Measurements from ENCODE around the gene ATRNL1. TPM values are rescaled to one million over a fixed set of nuclear protein-coding genes. Genes with fewer than 3 reads are reported as not detected.

Gene ATRNL1, protein sequence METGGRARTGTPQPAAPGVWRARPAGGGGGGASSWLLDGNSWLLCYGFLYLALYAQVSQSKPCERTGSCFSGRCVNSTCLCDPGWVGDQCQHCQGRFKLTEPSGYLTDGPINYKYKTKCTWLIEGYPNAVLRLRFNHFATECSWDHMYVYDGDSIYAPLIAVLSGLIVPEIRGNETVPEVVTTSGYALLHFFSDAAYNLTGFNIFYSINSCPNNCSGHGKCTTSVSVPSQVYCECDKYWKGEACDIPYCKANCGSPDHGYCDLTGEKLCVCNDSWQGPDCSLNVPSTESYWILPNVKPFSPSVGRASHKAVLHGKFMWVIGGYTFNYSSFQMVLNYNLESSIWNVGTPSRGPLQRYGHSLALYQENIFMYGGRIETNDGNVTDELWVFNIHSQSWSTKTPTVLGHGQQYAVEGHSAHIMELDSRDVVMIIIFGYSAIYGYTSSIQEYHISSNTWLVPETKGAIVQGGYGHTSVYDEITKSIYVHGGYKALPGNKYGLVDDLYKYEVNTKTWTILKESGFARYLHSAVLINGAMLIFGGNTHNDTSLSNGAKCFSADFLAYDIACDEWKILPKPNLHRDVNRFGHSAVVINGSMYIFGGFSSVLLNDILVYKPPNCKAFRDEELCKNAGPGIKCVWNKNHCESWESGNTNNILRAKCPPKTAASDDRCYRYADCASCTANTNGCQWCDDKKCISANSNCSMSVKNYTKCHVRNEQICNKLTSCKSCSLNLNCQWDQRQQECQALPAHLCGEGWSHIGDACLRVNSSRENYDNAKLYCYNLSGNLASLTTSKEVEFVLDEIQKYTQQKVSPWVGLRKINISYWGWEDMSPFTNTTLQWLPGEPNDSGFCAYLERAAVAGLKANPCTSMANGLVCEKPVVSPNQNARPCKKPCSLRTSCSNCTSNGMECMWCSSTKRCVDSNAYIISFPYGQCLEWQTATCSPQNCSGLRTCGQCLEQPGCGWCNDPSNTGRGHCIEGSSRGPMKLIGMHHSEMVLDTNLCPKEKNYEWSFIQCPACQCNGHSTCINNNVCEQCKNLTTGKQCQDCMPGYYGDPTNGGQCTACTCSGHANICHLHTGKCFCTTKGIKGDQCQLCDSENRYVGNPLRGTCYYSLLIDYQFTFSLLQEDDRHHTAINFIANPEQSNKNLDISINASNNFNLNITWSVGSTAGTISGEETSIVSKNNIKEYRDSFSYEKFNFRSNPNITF (N-terminal part only)
- total RNA-seq = 7.8 TPM

DNA sequence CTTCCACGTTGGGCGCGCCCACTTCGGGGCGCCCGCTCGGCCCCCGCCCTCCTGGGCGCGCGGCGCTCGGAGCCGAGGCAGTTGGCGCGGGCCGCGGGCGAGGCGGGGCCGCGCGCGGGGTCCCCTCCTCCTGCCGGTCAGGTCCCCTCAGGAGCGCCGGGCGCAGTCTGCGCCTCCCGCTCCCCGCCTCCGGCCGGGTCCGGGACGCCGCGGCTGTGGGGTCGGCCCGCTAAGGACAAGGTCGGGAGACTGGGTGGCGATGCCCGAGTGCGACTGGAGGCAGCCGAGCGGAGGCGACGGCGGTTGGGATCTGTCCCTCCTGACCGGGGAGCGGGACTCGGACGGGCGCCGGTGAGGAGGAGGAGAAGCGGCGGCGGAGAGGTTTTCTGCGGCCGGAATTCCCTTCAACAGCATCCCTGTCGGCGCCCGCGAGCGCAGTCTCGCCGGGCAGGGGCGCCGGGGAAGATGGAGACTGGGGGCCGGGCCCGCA lies at the start of gene ATRNL1:
ATRNL1 (plus strand) TSS at position 80 of the 490 bp plus-strand sequence; CDS start at position 466, 386 bp downstream.
- peak within 1 kb of the TSS; percentile 59 to 83 (median 81) for H3K9ac ChIP-seq (ENCODE audit: low read depth in 1 of 3, low read length in 3 of 3)
- H3K4me1 ChIP-seq (ENCODE audit: control insufficient read depth in 3 of 3, insufficient read depth in 3 of 3, low read length in 3 of 3) = peaks cover 0 to 6% (median 3%) of the 10 kb centered on the region in 3 donors
- peaks cover 0 to 9% (median 6%) of the 10 kb centered on the region in 3 donors for H3K27me3 ChIP-seq (ENCODE audit: control insufficient read depth in 3 of 3, insufficient read depth in 3 of 3, low read length in 3 of 3)
- no peaks in the 10 kb centered on the region for H3K36me3 ChIP-seq (ENCODE audit: control insufficient read depth in 3 of 3, insufficient read depth in 3 of 3, low read length in 3 of 3)
- H3K27ac ChIP-seq (ENCODE audit: low read depth, low read length) = no peak within 1 kb of the TSS
- H3K9me3 ChIP-seq (ENCODE audit: control insufficient read depth in 3 of 3, low read length in 3 of 3) = no peaks in the 10 kb centered on the region
- peak within 1 kb of the TSS; percentile 70 to 81 (median 75) for H3K4me3 ChIP-seq (ENCODE audit: low read length in 3 of 3)

DNA sequence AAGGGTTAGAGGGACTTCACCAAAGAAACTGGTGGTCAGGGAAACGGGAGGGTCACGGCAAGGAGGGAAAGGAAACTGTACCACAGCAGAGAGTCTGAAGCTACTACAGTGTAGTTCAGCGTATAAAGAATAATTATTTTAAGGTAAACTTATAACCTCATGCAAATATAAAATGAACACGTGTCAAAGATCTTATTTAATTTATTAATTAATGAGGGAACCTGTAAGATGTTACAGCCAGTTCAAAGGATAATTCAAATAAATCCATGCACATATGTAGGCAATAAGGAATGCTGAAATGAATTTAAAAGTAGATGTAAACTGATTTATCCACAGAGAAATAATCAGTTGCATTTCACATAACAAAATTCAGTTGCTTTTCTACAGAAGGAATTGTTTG lies 49.4 kb upstream of the ATRNL1 start:
- Histone ChIP-seq H3K4me1 (ENCODE audit: control insufficient read depth in 3 of 3, insufficient read depth in 3 of 3, low read length in 3 of 3) (peaks cover 0 to 5% (median 0%) of the 10 kb centered on the region in 3 donors), H3K4me3 (ENCODE audit: low read length in 3 of 3) (no peak overlapping the region), H3K9ac (ENCODE audit: low read depth in 1 of 3, low read length in 3 of 3) (no peak overlapping the region), H3K36me3 (ENCODE audit: control insufficient read depth in 3 of 3, insufficient read depth in 3 of 3, low read length in 3 of 3) (no peaks in the 10 kb centered on the region), H3K27me3 (ENCODE audit: control insufficient read depth in 3 of 3, insufficient read depth in 3 of 3, low read length in 3 of 3) (no peaks in the 10 kb centered on the region), H3K27ac (ENCODE audit: low read depth, low read length) (no peak overlapping the region), H3K9me3 (ENCODE audit: control insufficient read depth in 3 of 3, low read length in 3 of 3) (no peaks in the 10 kb centered on the region)

DNA sequence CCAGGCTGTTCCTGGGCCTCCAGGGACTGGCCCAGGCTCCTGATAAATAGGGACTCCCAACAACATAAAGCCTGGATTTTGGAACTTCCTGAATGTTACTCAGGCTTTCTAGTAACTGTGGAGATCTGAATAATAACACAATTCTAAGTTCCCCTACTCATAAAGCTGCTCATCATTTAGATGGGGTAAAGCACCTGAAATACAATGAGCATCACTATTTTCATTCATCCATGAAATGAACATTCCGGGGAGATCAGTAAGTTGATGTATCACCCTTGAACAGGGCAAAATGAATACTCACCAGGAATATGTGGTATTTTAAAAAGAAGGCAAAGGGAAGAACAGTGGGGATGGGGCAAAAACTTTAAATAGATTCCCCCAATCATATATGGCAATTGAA lies 48.3 kb upstream of the ATRNL1 start:
- no peak overlapping the region for H3K27ac ChIP-seq (ENCODE audit: low read depth, low read length)
- H3K9ac ChIP-seq (ENCODE audit: low read depth in 1 of 3, low read length in 3 of 3) = no peak overlapping the region
- H3K9me3 ChIP-seq (ENCODE audit: control insufficient read depth in 3 of 3, low read length in 3 of 3) = no peaks in the 10 kb centered on the region
- no peak overlapping the region for H3K4me3 ChIP-seq (ENCODE audit: low read length in 3 of 3)
- H3K36me3 ChIP-seq (ENCODE audit: control insufficient read depth in 3 of 3, insufficient read depth in 3 of 3, low read length in 3 of 3) = no peaks in the 10 kb centered on the region
- H3K4me1 ChIP-seq (ENCODE audit: control insufficient read depth in 3 of 3, insufficient read depth in 3 of 3, low read length in 3 of 3) = peaks cover 0 to 5% (median 0%) of the 10 kb centered on the region in 3 donors
- H3K27me3 ChIP-seq (ENCODE audit: control insufficient read depth in 3 of 3, insufficient read depth in 3 of 3, low read length in 3 of 3) = no peaks in the 10 kb centered on the region

DNA sequence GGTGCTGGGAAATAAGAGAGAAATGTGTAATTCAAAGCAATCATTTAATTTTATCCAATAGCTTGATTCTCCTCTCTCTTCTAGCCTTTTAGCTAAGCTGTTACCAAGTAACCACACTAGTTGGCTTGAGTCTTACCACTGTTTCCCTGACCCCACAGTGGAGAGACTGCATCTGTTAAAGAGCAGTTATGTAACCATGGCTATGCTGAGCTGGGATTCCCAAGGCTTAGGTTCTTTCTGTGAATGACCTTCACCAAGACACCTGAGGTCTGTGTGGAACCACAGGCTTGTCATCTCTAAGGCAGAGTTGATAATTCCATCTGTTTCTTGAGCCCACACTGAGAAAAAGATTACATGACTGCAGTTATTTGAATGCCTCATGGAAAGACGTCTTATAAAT lies 47.7 kb upstream of the ATRNL1 start:
- no peak overlapping the region for H3K4me3 ChIP-seq (ENCODE audit: low read length in 3 of 3)

DNA sequence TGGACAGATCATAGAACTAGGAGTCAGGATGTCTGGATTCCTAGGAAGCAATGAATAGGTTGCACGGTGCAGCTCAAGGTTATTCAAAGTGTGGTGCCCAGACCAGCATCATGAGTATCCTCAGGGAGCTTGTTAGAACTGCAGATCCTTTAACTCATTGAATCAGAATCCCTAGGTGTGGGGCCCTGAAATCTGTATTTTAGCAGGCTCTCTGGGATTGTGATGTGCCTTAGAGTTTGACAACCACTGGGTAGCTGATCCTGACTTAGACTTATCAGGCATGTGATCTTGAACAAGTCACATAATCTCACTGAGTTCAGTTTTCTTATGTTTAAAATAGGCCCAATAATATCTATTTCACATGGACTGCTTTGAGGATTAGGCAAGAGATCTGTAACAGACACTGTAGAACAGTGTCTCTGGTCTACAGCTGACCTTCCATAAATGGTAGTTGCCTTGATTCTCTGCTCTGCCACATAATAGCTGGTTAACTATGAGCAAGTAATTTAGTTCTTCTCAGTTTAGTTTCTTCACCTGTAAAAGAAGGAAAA lies 46.4 kb upstream of the ATRNL1 start:
- Histone ChIP-seq H3K27me3 (ENCODE audit: control insufficient read depth in 3 of 3, insufficient read depth in 3 of 3, low read length in 3 of 3) (no peaks in the 10 kb centered on the region), H3K36me3 (ENCODE audit: control insufficient read depth in 3 of 3, insufficient read depth in 3 of 3, low read length in 3 of 3) (no peaks in the 10 kb centered on the region), H3K4me3 (ENCODE audit: low read length in 3 of 3) (no peak overlapping the region), H3K9me3 (ENCODE audit: control insufficient read depth in 3 of 3, low read length in 3 of 3) (no peaks in the 10 kb centered on the region), H3K27ac (ENCODE audit: low read depth, low read length) (no peak overlapping the region), H3K9ac (ENCODE audit: low read depth in 1 of 3, low read length in 3 of 3) (no peak overlapping the region), H3K4me1 (ENCODE audit: control insufficient read depth in 3 of 3, insufficient read depth in 3 of 3, low read length in 3 of 3) (peaks cover 0 to 5% (median 0%) of the 10 kb centered on the region in 3 donors)

More for the DNA sequence above, 47.7 kb upstream of the ATRNL1 start:
- Histone ChIP-seq H3K9me3 (ENCODE audit: control insufficient read depth in 3 of 3, low read length in 3 of 3) (no peaks in the 10 kb centered on the region), H3K27ac (ENCODE audit: low read depth, low read length) (no peak overlapping the region), H3K4me1 (ENCODE audit: control insufficient read depth in 3 of 3, insufficient read depth in 3 of 3, low read length in 3 of 3) (peaks cover 0 to 5% (median 0%) of the 10 kb centered on the region in 3 donors), H3K36me3 (ENCODE audit: control insufficient read depth in 3 of 3, insufficient read depth in 3 of 3, low read length in 3 of 3) (no peaks in the 10 kb centered on the region), H3K9ac (ENCODE audit: low read depth in 1 of 3, low read length in 3 of 3) (no peak overlapping the region), H3K27me3 (ENCODE audit: control insufficient read depth in 3 of 3, insufficient read depth in 3 of 3, low read length in 3 of 3) (no peaks in the 10 kb centered on the region)

DNA sequence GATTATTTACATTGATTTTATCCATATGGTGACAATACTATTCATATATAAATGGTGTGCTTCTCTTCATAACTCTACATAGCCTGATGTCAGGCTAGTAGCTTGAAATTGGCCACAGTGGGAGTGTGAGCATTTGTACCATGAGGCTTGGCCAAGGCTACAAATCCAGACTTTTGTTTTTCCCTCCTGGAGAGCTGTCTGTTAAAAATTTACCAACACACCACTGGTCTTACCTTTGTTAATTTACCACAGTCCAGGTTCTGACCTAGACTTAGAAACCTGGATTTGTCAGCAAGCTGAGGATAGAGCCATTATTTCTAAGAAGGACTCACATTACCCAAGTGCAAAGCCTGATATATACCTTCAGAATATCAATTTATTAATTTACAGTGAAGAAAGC lies 45.5 kb upstream of the ATRNL1 start:
- H3K27me3 ChIP-seq (ENCODE audit: control insufficient read depth in 3 of 3, insufficient read depth in 3 of 3, low read length in 3 of 3) = no peaks in the 10 kb centered on the region
- peaks cover 0 to 5% (median 0%) of the 10 kb centered on the region in 3 donors for H3K4me1 ChIP-seq (ENCODE audit: control insufficient read depth in 3 of 3, insufficient read depth in 3 of 3, low read length in 3 of 3)
- H3K36me3 ChIP-seq (ENCODE audit: control insufficient read depth in 3 of 3, insufficient read depth in 3 of 3, low read length in 3 of 3) = no peaks in the 10 kb centered on the region
- H3K27ac ChIP-seq (ENCODE audit: low read depth, low read length) = no peak overlapping the region
- no peak overlapping the region for H3K4me3 ChIP-seq (ENCODE audit: low read length in 3 of 3)
- no peaks in the 10 kb centered on the region for H3K9me3 ChIP-seq (ENCODE audit: control insufficient read depth in 3 of 3, low read length in 3 of 3)
- no peak overlapping the region for H3K9ac ChIP-seq (ENCODE audit: low read depth in 1 of 3, low read length in 3 of 3)

DNA sequence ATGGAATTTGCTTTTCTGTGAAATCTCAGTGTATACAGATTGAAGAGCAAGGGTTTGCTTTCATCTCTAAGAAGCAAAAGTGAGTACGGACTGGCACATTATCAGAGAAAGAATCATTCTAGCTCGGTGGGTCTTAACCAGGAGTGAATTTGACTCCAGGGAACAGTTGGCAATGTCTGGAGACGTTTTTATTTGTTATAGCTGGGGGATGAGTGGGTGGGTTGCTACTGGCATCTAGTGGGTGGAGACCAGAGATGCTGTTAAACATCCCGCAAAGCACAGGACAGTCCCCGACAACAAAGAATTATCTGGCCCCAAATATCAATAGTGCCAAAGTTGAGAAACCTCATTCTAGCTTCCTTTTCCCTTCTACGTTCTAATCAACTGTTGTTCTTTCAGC lies 43.8 kb upstream of the ATRNL1 start:
- Histone ChIP-seq H3K4me3 (ENCODE audit: low read length in 3 of 3) (no peak overlapping the region), H3K27me3 (ENCODE audit: control insufficient read depth in 3 of 3, insufficient read depth in 3 of 3, low read length in 3 of 3) (no peaks in the 10 kb centered on the region), H3K4me1 (ENCODE audit: control insufficient read depth in 3 of 3, insufficient read depth in 3 of 3, low read length in 3 of 3) (peaks cover 0 to 5% (median 0%) of the 10 kb centered on the region in 3 donors), H3K27ac (ENCODE audit: low read depth, low read length) (no peak overlapping the region), H3K36me3 (ENCODE audit: control insufficient read depth in 3 of 3, insufficient read depth in 3 of 3, low read length in 3 of 3) (no peaks in the 10 kb centered on the region), H3K9me3 (ENCODE audit: control insufficient read depth in 3 of 3, low read length in 3 of 3) (no peaks in the 10 kb centered on the region), H3K9ac (ENCODE audit: low read depth in 1 of 3, low read length in 3 of 3) (no peak overlapping the region)

DNA sequence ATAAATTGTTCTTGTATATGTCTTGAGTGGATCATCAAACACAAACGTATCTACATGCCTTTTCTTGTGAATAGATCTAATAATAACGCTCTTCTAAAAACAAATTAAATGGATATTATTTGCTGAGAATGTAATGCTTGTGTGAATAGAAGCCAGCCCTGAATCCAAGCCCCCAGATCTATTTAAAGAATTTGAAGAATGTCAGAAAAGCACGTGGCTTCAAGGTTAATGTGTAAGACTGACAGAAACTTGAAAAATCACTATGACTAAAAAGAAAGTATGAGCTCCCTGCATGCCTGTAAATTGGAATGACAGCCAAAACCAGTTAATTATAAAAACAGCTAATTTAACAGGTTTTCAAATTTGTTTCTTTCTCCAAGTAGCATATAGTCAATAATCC lies 43.2 kb upstream of the ATRNL1 start:
- Histone ChIP-seq H3K36me3 (ENCODE audit: control insufficient read depth in 3 of 3, insufficient read depth in 3 of 3, low read length in 3 of 3) (no peaks in the 10 kb centered on the region), H3K9ac (ENCODE audit: low read depth in 1 of 3, low read length in 3 of 3) (no peak overlapping the region), H3K4me3 (ENCODE audit: low read length in 3 of 3) (no peak overlapping the region), H3K27ac (ENCODE audit: low read depth, low read length) (no peak overlapping the region), H3K4me1 (ENCODE audit: control insufficient read depth in 3 of 3, insufficient read depth in 3 of 3, low read length in 3 of 3) (peaks cover 0 to 5% (median 0%) of the 10 kb centered on the region in 3 donors), H3K27me3 (ENCODE audit: control insufficient read depth in 3 of 3, insufficient read depth in 3 of 3, low read length in 3 of 3) (no peaks in the 10 kb centered on the region), H3K9me3 (ENCODE audit: control insufficient read depth in 3 of 3, low read length in 3 of 3) (no peaks in the 10 kb centered on the region)

DNA sequence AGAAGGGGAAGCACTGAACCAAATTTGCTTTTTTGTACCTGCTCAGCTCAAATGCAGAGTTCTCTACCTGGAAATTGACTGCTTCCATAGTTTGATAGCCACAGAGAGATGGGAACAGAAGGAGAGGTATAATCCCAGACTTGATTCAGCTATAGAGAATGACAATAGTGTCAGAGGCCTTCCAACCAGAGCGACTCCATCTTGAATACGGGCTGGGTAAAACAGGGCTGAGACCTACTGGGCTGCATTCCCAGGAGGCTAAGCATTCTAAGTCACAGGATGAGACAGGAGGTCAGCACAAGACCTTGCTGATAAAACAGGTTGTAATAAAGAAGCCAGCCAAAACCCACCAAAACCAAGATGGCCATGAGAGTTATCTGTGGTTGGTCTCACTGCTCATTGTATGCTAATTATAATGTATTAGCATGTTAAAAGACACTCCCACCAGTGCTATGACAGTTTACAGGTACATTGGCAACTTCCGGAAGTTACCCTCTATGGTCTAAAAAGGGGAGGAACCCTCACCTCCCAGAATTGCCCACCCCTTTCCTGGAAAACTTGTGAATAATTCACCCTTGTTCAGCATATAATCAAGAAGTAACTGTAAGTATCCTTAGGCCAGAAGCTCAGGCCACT lies 42.7 kb upstream of the ATRNL1 start:
- H3K4me1 ChIP-seq (ENCODE audit: control insufficient read depth in 3 of 3, insufficient read depth in 3 of 3, low read length in 3 of 3) = peaks cover 0 to 5% (median 0%) of the 10 kb centered on the region in 3 donors
- no peak overlapping the region for H3K9ac ChIP-seq (ENCODE audit: low read depth in 1 of 3, low read length in 3 of 3)
- no peaks in the 10 kb centered on the region for H3K27me3 ChIP-seq (ENCODE audit: control insufficient read depth in 3 of 3, insufficient read depth in 3 of 3, low read length in 3 of 3)
- no peaks in the 10 kb centered on the region for H3K9me3 ChIP-seq (ENCODE audit: control insufficient read depth in 3 of 3, low read length in 3 of 3)
- H3K36me3 ChIP-seq (ENCODE audit: control insufficient read depth in 3 of 3, insufficient read depth in 3 of 3, low read length in 3 of 3) = no peaks in the 10 kb centered on the region
- H3K27ac ChIP-seq (ENCODE audit: low read depth, low read length) = no peak overlapping the region
- H3K4me3 ChIP-seq (ENCODE audit: low read length in 3 of 3) = no peak overlapping the region

Data from skeletal muscle tissue (tissue), 4 donors.